BE2C (cell line): ENCODE measurements around the gene CFAP77.

ENCODE experiments used
- DNase-seq: peaks from one replicate; pipeline ENCODE4 v3.0.0-alpha.2; 2020
- H3K27me3 ChIP-seq: fragments of 250-450 bp; sonication (Bioruptor Pico); 2 replicates; pipeline ENCODE4 v1.5.1; 2020; ENCODE audit warnings: mild to moderate bottlenecking
- H3K36me3 ChIP-seq: fragments of 250-450 bp; sonication (Bioruptor Pico); 2 replicates; pipeline ENCODE4 v1.5.1; 2020; ENCODE audit warnings: mild to moderate bottlenecking
- H3K4me1 ChIP-seq: fragments of 250-450 bp; sonication (Bioruptor Pico); 2 replicates; pipeline ENCODE4 v1.5.1; 2020
- H3K4me3 ChIP-seq: 2 replicates; pipeline ENCODE4 v1.5.1; 2011; ENCODE audit warnings: low read depth, low read length
- H3K9me3 ChIP-seq: fragments of 250-450 bp; sonication (Bioruptor Pico); 2 replicates; pipeline ENCODE4 v1.5.1; 2020
- CTCF ChIP-seq: IDR thresholded peaks from 2 replicates; pipeline ENCODE4 v1.5.1; 2012; ENCODE audit warnings: mild to moderate bottlenecking, low read depth, low read length

Gene CFAP77

GRCh38 chr9:132440735-132441134 lies 30.7 kb downstream of the CFAP77 start:
- H3K36me3 ChIP-seq, result no peaks in the 10 kb centered on the region

GRCh38 chr9:132441404-132441803 lies 31.4 kb downstream of the CFAP77 start:
- no peak overlapping the region for H3K4me3 ChIP-seq
- TF ChIP-seq CTCF, result no peak
- no peak for DNase-seq
- H3K36me3 ChIP-seq, result no peaks in the 10 kb centered on the region
- no peaks in the 10 kb centered on the region for H3K9me3 ChIP-seq
- H3K27me3 ChIP-seq, result no peaks in the 10 kb centered on the region
- no peaks in the 10 kb centered on the region for H3K4me1 ChIP-seq

More at GRCh38 chr9:132440735-132441134, 30.7 kb downstream of the CFAP77 start:
- Histone ChIP-seq H3K27me3 (no peaks in the 10 kb centered on the region), H3K9me3 (no peaks in the 10 kb centered on the region), H3K4me3 (no peak overlapping the region), H3K4me1 (no peaks in the 10 kb centered on the region)
- TF ChIP-seq CTCF, result no peak
- no peak for DNase-seq

GRCh38 chr9:132443951-132444607 lies 34.1 kb downstream of the CFAP77 start:
- H3K4me1 ChIP-seq, result no peaks in the 10 kb centered on the region
- H3K9me3 ChIP-seq, result no peaks in the 10 kb centered on the region
- H3K4me3 ChIP-seq, result no peak overlapping the region
- H3K36me3 ChIP-seq, result no peaks in the 10 kb centered on the region
- H3K27me3 ChIP-seq, result no peaks in the 10 kb centered on the region
- DNase-seq, result peak; percentile 28
- no peak for TF ChIP-seq CTCF

- Histone ChIP-seq H3K27me3 (no peaks in the 10 kb centered on the region), H3K36me3 (no peaks in the 10 kb centered on the region), H3K4me3 (no peak overlapping the region), H3K9me3 (no peaks in the 10 kb centered on the region), H3K4me1 (no peaks in the 10 kb centered on the region)
- DNase-seq, result no peak
- no peak for TF ChIP-seq CTCF
Observed at GRCh38 chr9:132446887-132447286, 36.9 kb downstream of the CFAP77 start.

GRCh38 chr9:132447346-132447745 lies 37.3 kb downstream of the CFAP77 start:
- peak; percentile 39 for TF ChIP-seq CTCF
- DNase-seq, result peak; percentile 39
- no peak overlapping the region for H3K4me3 ChIP-seq
- no peaks in the 10 kb centered on the region for H3K36me3 ChIP-seq
- H3K27me3 ChIP-seq, result no peaks in the 10 kb centered on the region
- H3K9me3 ChIP-seq, result no peaks in the 10 kb centered on the region
- no peaks in the 10 kb centered on the region for H3K4me1 ChIP-seq

GRCh38 chr9:132447902-132448301 lies 37.9 kb downstream of the CFAP77 start:
- no peaks in the 10 kb centered on the region for H3K36me3 ChIP-seq
- H3K4me3 ChIP-seq, result no peak overlapping the region
- H3K27me3 ChIP-seq, result no peaks in the 10 kb centered on the region
- TF ChIP-seq CTCF, result no peak
- no peaks in the 10 kb centered on the region for H3K4me1 ChIP-seq
- DNase-seq, result no peak
- no peaks in the 10 kb centered on the region for H3K9me3 ChIP-seq
